GM12891 (cell line): ENCODE results near the gene NFKB1.

Source experiments
- PAX5 ChIP-seq: IDR thresholded peaks from 2 replicates; pipeline ENCODE4 v1.6.1; 2011; ENCODE audit warnings: low read length, moderate library complexity, mild to moderate bottlenecking; ENCODE audit not compliant: insufficient read depth, severe bottlenecking
- POLR2A ChIP-seq: IDR thresholded peaks from 2 replicates; pipeline ENCODE4 v1.6.1; 2011; ENCODE audit warnings: low read depth, low read length, control low read depth
- POLR2AphosphoS5 ChIP-seq: IDR thresholded peaks from 2 replicates; pipeline ENCODE4 v1.6.1; 2011; ENCODE audit warnings: low read depth, low read length, control low read depth
- POU2F2 ChIP-seq: IDR thresholded peaks from 2 replicates; pipeline ENCODE4 v1.6.1; 2011; ENCODE audit warnings: low read depth, mild to moderate bottlenecking, control low read depth, low read length, moderate library complexity
- SPI1 ChIP-seq: IDR thresholded peaks from 2 replicates; pipeline ENCODE4 v1.6.1; 2011; ENCODE audit warnings: low read depth, low read length, control low read depth
- TAF1 ChIP-seq: IDR thresholded peaks from 2 replicates; pipeline ENCODE4 v1.6.1; 2011; ENCODE audit warnings: low read depth, low read length, control low read depth

- TF ChIP-seq POLR2A (no peak), POLR2AphosphoS5 (no peak), TAF1 (no peak), PAX5 (no peak), POU2F2 (no peak), SPI1 (peak; percentile 82)
Observed at GRCh38 chr4:102546635-102547034, 45.5 kb downstream of the NFKB1 start.
